ENCODE data around the gene SUOX.

DNA sequence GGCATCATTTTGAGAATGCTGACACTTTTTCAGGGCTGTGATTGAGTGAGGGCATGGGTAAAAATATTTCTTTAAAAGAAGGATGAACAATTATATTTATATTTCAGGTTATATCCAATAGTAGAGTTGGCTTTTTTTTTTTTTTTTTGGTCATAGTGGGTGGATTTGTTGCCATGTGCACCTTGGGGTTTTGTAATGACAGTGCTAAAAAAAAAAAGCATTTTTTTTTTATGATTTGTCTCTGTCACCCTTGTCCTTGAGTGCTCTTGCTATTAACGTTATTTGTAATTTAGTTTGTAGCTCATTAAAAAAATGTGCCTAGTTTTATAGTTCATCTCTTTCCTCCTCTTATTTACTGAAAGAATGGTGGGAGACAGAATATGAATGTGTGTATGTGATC, 24.6 kb upstream of the SUOX start:
- TF ChIP-seq, protein P1, sequence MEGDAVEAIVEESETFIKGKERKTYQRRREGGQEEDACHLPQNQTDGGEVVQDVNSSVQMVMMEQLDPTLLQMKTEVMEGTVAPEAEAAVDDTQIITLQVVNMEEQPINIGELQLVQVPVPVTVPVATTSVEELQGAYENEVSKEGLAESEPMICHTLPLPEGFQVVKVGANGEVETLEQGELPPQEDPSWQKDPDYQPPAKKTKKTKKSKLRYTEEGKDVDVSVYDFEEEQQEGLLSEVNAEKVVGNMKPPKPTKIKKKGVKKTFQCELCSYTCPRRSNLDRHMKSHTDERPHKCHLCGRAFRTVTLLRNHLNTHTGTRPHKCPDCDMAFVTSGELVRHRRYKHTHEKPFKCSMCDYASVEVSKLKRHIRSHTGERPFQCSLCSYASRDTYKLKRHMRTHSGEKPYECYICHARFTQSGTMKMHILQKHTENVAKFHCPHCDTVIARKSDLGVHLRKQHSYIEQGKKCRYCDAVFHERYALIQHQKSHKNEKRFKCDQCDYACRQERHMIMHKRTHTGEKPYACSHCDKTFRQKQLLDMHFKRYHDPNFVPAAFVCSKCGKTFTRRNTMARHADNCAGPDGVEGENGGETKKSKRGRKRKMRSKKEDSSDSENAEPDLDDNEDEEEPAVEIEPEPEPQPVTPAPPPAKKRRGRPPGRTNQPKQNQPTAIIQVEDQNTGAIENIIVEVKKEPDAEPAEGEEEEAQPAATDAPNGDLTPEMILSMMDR (IDR thresholded peaks at IDR 0.05) = no peak
- TF ChIP-seq POLR2A (IDR thresholded peaks at IDR 0.05) = no peak

All from body of pancreas (tissue), 4 donors.